ENCODE data around the gene FLT4. TPM values are rescaled to one million over a fixed set of nuclear protein-coding genes. Genes with fewer than 3 reads are reported as not detected.

FLT4 gene
- total and polyA plus RNA-seq, 2 donors (not counting 1 experiment from before 2014, with no cell fraction given): 0.01 TPM; not detected in 1

GRCh38 chr5:180647941-180648500 is 1.4 kb downstream of the FLT4 start:
- WGBS (ENCODE audit: insufficient coverage): 94% methylated on average over 8 of the region's 8 CpGs
- ChIA-PET POLR2A (no interaction called here), CTCF (no interaction called here)
- ATAC-seq (ENCODE audit: low read depth): no peak
- H3K4me2 ChIP-seq (replicated peaks; ENCODE audit: low read depth, low read length, poor library complexity, severe bottlenecking): no peak overlapping the region
- Mint-ChIP-seq H3K27me3 (peaks cover 53% of the 10 kb centered on the region), H3K27ac (no peak overlapping the region), H3K9me3 (ENCODE audit: insufficient read depth) (no peaks in the 10 kb centered on the region), H3K4me3 (peak overlapping the region; percentile 62), H3K4me1 (peaks cover 14% of the 10 kb centered on the region)
- no peaks in the 10 kb centered on the region for H3K79me2 ChIP-seq (ENCODE audit: control insufficient read depth, insufficient read depth, low read length)
- no peaks in the 10 kb centered on the region for H3K9me3 ChIP-seq (ENCODE audit: control extremely low read depth in 1 of 3, control insufficient read depth in 2 of 3, insufficient read depth in 1 of 3, low read length in 2 of 3)
- peaks cover 0 to 16% (median 10%) of the 10 kb centered on the region in 4 experiments for H3K27me3 ChIP-seq (replicated peaks in 1 of 4; ENCODE audit: control extremely low read depth in 1 of 4, control insufficient read depth in 3 of 4, insufficient read depth in 4 of 4, low read length in 3 of 4)
- no peak overlapping the region for H3K4me3 ChIP-seq (ENCODE audit: control extremely low read depth in 1 of 5, extremely low read depth in 1 of 5, insufficient read depth in 1 of 5, low read depth in 2 of 5, low read length in 4 of 5)
- DNase-seq: no peak
- intact Hi-C loops (cut with micrococcal nuclease): no loop called here
- H4K20me1 ChIP-seq (ENCODE audit: control insufficient read depth, insufficient read depth, low read length, poor library complexity, severe bottlenecking): no peaks in the 10 kb centered on the region
- TF ChIP-seq EZH2 (IDR thresholded peaks at IDR 0.05; ENCODE audit: borderline replicate concordance, insufficient read depth, low read depth, low read length, poor library complexity, severe bottlenecking): no peak
- TF ChIP-seq CTCF (IDR thresholded peaks at IDR 0.05): no peak
- H3K9ac ChIP-seq (ENCODE audit: low read length): no peak overlapping the region
- H3K4me1 ChIP-seq (ENCODE audit: control insufficient read depth in 2 of 2, insufficient read depth in 2 of 2, low read length in 2 of 2): peaks cover 6 to 8% of the 10 kb centered on the region in 2 donors
- H2AFZ ChIP-seq (ENCODE audit: insufficient read depth, low read depth, low read length, poor library complexity, severe bottlenecking): no peak overlapping the region
- H3K27ac ChIP-seq (ENCODE audit: low read length in 2 of 2): no peak overlapping the region
- H3K36me3 ChIP-seq (replicated peaks in 1 of 2; ENCODE audit: control extremely low read depth in 1 of 2, control insufficient read depth in 1 of 2, extremely low read depth in 1 of 2, insufficient read depth in 2 of 2, low read length in 1 of 2): no peaks in the 10 kb centered on the region

DNA sequence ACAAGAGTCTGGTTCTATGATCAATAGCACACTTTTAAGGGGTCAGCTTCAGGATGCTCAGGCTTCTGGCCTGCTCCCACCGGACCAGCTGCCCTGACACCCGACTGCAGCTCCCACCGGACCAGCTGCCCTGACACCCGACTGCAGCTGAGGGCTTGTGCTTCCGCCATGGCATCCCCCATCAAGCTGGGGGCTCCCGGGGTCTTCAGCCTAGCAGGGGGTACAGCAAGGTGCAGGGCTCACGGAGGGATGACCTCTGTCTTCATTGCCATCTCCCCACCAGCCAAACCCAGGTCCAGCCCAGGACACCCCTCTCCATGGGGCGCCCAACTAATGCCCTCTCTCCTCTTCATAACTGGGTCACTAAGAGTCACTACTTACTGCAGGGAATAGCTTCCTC is 1.9 kb downstream of the FLT4 start:
- H3K4me1 ChIP-seq (ENCODE audit: control insufficient read depth in 2 of 2, insufficient read depth in 2 of 2, low read length in 2 of 2): peaks cover 6 to 8% of the 10 kb centered on the region in 2 donors
- H3K27me3 ChIP-seq (replicated peaks in 1 of 4; ENCODE audit: control extremely low read depth in 1 of 4, control insufficient read depth in 3 of 4, insufficient read depth in 4 of 4, low read length in 3 of 4): peaks cover 0 to 16% (median 8%) of the 10 kb centered on the region in 4 experiments
- no peak overlapping the region for H2AFZ ChIP-seq (ENCODE audit: insufficient read depth, low read depth, low read length, poor library complexity, severe bottlenecking)
- no peaks in the 10 kb centered on the region for H3K79me2 ChIP-seq (ENCODE audit: control insufficient read depth, insufficient read depth, low read length)
- no peak overlapping the region for H3K4me2 ChIP-seq (replicated peaks; ENCODE audit: low read depth, low read length, poor library complexity, severe bottlenecking)
- 93% methylated on average over 7 of the region's 8 CpGs for whole genome bisulfite sequencing (ENCODE audit: insufficient coverage)
- Mint-ChIP-seq H3K4me1 (peaks cover 14% of the 10 kb centered on the region), H3K9me3 (ENCODE audit: insufficient read depth) (no peaks in the 10 kb centered on the region), H3K4me3 (no peak overlapping the region), H3K27me3 (peaks cover 48% of the 10 kb centered on the region), H3K27ac (no peak overlapping the region)
- ATAC-seq (ENCODE audit: low read depth) (no peak), DNase-seq (no peak)
- no peak overlapping the region for H3K27ac ChIP-seq (ENCODE audit: low read length in 2 of 2)
- POLR2A ChIA-PET: no interaction called here
- TF ChIP-seq CTCF (IDR thresholded peaks at IDR 0.05) (no peak), EZH2 (IDR thresholded peaks at IDR 0.05; ENCODE audit: borderline replicate concordance, insufficient read depth, low read depth, low read length, poor library complexity, severe bottlenecking) (no peak)
- CTCF ChIA-PET: no interaction called here
- H3K4me3 ChIP-seq (ENCODE audit: control extremely low read depth in 1 of 5, extremely low read depth in 1 of 5, insufficient read depth in 1 of 5, low read depth in 2 of 5, low read length in 4 of 5): no peak overlapping the region
- H3K9ac ChIP-seq (ENCODE audit: low read length): no peak overlapping the region
- H3K36me3 ChIP-seq (replicated peaks in 1 of 2; ENCODE audit: control extremely low read depth in 1 of 2, control insufficient read depth in 1 of 2, extremely low read depth in 1 of 2, insufficient read depth in 2 of 2, low read length in 1 of 2): no peaks in the 10 kb centered on the region
- H4K20me1 ChIP-seq (ENCODE audit: control insufficient read depth, insufficient read depth, low read length, poor library complexity, severe bottlenecking): no peaks in the 10 kb centered on the region
- intact Hi-C loops (cut with micrococcal nuclease): no loop called here
- no peaks in the 10 kb centered on the region for H3K9me3 ChIP-seq (ENCODE audit: control extremely low read depth in 1 of 3, control insufficient read depth in 2 of 3, insufficient read depth in 1 of 3, low read length in 2 of 3)
